T-helper 1 cell treated with Interleukin-12 subunit alpha and Interleukin-12 subunit beta and Interleukin-4 antibody, amounts not matched to agents 30 μg/mL and 1 μg/mL, for 36 hours (primary cell): ENCODE data around the gene DLGAP1.
A peak's percentile ranks its signal among the peaks of the same experiment; 100 is the strongest.

Source experiments
- H3K27ac Mint-ChIP-seq: one replicate; pipeline ENCODE4 v1.8.0; 2021; ENCODE audit warnings: mild to moderate bottlenecking, mixed read lengths
- H3K27me3 Mint-ChIP-seq: one replicate; pipeline ENCODE4 v1.8.0; 2021; ENCODE audit warnings: low read depth, mixed read lengths
- H3K36me3 Mint-ChIP-seq: one replicate; pipeline ENCODE4 v1.8.0; 2021; ENCODE audit warnings: low read depth, mixed read lengths
- H3K4me1 Mint-ChIP-seq: one replicate; pipeline ENCODE4 v1.8.0; 2021; ENCODE audit warnings: low read depth, mixed read lengths
- H3K4me3 Mint-ChIP-seq: one replicate; pipeline ENCODE4 v1.8.0; 2021; ENCODE audit warnings: mild to moderate bottlenecking, moderate library complexity, mixed read lengths
- H3K9me3 Mint-ChIP-seq: one replicate; pipeline ENCODE4 v1.8.0; 2021; ENCODE audit warnings: mixed read lengths

Gene DLGAP1

GRCh38 chr18:3524706-3525105, 930.4 kb downstream of the DLGAP1 start:
- H3K4me3 Mint-ChIP-seq, result no peak overlapping the region
- peaks cover 9% of the 10 kb centered on the region for H3K27me3 Mint-ChIP-seq
- peaks cover 15% of the 10 kb centered on the region for H3K4me1 Mint-ChIP-seq
- H3K36me3 Mint-ChIP-seq, result no peaks in the 10 kb centered on the region
- no peak overlapping the region for H3K27ac Mint-ChIP-seq
- peaks cover 6% of the 10 kb centered on the region for H3K9me3 Mint-ChIP-seq

- Mint-ChIP-seq H3K27me3 (peaks cover 13% of the 10 kb centered on the region), H3K9me3 (peaks cover 6% of the 10 kb centered on the region), H3K4me1 (peaks cover under 1% of the 10 kb centered on the region), H3K4me3 (no peak overlapping the region), H3K27ac (no peak overlapping the region), H3K36me3 (no peaks in the 10 kb centered on the region)
Observed at GRCh38 chr18:3520230-3521085, 934.6 kb downstream of the DLGAP1 start.

DNA sequence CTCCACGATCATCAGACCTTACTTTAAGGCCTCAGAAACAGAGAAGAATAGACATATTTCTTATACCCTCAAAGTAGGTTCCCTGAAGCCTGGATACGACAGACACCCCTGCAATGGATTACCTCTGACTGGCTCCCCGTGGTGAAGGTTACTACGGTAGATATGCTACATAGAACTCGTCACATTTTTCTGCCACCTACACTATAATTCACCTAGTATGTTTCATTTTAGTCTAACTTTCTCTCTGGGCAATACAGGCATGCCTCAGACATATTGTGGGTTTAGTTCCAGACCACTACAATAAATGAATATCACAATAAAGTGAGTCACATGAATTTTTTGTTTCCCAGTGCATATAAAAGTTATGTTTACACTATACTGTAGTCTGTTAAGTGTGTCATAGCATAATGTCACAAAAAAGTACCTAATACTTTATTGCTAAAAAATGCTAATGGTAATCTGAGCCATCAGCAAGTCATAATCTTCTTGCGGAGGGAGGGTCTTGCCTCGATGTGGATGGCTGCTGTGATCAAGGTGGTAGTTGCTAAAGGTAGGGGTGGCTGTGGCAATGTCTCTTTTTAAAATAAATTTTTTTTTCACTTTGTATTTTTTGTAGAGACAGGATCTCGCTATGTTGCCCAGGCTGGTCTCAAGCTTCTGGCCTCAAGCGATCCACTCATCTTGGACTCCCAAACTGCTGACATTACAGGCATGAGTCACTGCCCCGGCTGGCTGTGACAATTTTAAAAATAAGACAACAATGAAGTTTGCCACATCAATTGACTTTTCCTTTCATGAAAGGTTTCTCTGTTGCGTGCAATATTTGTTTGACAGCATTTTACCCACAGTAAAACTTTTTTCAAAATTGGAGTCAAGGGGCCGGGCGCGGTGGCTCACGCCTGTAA, 940.5 kb downstream of the DLGAP1 start:
- Mint-ChIP-seq H3K4me1 (no peaks in the 10 kb centered on the region), H3K27me3 (peaks cover 4% of the 10 kb centered on the region), H3K9me3 (no peaks in the 10 kb centered on the region), H3K4me3 (no peak overlapping the region), H3K36me3 (no peaks in the 10 kb centered on the region), H3K27ac (no peak overlapping the region)

- Mint-ChIP-seq H3K27me3 (peaks cover 4% of the 10 kb centered on the region), H3K4me1 (no peaks in the 10 kb centered on the region), H3K27ac (no peak overlapping the region), H3K4me3 (no peak overlapping the region), H3K36me3 (no peaks in the 10 kb centered on the region), H3K9me3 (no peaks in the 10 kb centered on the region)
Observed at GRCh38 chr18:3513481-3513880, 941.6 kb downstream of the DLGAP1 start.

DNA sequence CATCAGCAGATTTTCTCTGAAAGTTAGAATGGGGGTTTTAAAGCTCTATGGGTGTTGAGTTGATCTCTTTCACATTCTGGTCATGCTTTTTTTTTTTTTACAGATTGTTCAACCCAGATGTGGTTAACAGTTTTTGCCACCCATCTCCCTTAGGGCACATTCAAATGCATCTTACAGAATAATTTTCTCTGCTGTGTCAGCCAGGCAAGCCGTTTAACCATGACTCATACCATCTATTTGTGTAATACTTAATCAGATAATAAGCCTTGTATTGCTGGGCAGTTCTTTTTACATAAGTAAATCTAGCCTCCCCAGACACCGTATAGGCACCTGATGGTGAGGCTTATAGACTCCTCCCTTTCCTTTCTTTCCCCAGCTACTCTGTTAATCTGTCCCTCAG, 943.1 kb downstream of the DLGAP1 start:
- no peak overlapping the region for H3K4me3 Mint-ChIP-seq
- H3K27ac Mint-ChIP-seq, result no peak overlapping the region
- H3K36me3 Mint-ChIP-seq, result no peaks in the 10 kb centered on the region
- H3K4me1 Mint-ChIP-seq, result no peaks in the 10 kb centered on the region
- peaks cover 3% of the 10 kb centered on the region for H3K27me3 Mint-ChIP-seq
- no peaks in the 10 kb centered on the region for H3K9me3 Mint-ChIP-seq

GRCh38 chr18:3510896-3511295, 944.2 kb downstream of the DLGAP1 start:
- Mint-ChIP-seq H3K36me3 (no peaks in the 10 kb centered on the region), H3K9me3 (no peaks in the 10 kb centered on the region), H3K27ac (no peak overlapping the region), H3K27me3 (peaks cover 3% of the 10 kb centered on the region), H3K4me1 (no peaks in the 10 kb centered on the region), H3K4me3 (no peak overlapping the region)

- Mint-ChIP-seq H3K27ac (no peak overlapping the region), H3K36me3 (no peaks in the 10 kb centered on the region), H3K27me3 (peaks cover 3% of the 10 kb centered on the region), H3K4me1 (no peaks in the 10 kb centered on the region), H3K4me3 (no peak overlapping the region), H3K9me3 (no peaks in the 10 kb centered on the region)
Observed at GRCh38 chr18:3510024-3510423, 945.1 kb downstream of the DLGAP1 start.

DNA sequence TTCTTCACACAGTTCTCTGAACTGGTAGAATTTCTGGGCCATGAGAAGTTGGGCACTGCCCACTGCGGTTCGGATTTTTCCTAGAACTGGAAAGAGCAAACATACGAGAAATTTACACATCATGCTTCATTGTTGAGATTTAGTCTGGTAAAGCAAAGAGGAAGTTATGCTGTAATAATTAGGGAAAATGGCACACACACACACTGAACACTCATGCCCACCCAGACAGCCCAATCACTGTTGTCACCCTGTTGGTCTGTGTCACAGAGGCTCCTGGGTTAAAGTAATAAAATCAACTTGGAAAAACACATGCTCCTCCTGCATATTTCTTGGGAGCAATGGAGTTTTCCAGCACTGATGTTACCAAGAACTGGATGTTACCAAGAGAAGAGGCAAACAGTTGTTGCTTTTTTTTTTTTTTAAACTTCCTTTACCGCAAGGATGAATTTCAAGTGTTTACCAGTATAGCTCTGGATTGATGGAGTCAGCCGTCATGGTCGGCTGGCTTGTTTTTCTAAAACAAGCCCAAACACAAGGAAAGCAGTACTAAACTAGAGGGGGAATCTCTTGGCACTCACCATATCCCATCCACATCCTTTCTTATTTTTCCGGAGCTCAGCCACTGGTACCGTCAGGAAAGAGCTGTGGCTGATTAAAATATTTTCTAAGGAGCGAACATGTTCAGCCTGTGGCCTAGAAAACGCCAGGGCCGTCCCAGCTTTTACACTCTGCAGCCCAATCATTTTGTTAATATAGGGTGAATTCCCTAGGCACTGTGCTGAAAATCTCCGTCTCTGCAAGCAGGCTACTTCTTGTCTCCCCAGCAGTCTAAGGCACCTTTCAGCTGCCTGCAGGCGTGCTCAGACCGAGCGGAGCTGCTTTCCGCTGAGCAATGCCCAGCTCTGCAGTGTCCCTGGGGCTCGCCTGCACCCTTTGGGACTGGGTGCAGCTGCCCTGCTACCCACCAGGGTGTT, 946.2 kb downstream of the DLGAP1 start:
- H3K4me3 Mint-ChIP-seq, result no peak overlapping the region

DNA sequence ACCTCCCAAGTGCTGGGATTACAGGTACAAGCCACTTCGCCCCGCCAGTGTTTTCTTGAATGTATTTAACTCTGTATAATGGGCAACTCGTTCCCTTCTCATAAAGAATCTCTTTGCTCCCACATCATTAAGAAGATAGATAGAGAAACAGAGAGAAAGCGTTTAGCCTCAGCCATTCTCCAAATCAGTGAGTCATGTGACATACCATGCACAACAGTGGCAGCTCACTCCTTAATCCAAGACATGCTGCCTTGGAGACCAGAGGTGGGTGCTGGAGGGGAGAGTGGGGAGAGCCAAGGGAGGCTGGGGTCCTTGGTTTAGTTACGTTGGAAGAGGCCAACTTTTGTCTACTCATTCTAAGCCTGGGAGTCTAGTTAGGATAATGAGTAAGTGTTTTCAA, 950.5 kb downstream of the DLGAP1 start:
- Mint-ChIP-seq H3K36me3 (no peaks in the 10 kb centered on the region), H3K4me1 (peaks cover 5% of the 10 kb centered on the region), H3K4me3 (no peak overlapping the region), H3K27ac (no peak overlapping the region), H3K27me3 (peaks cover 23% of the 10 kb centered on the region), H3K9me3 (no peaks in the 10 kb centered on the region)

More for the DNA sequence above, 946.2 kb downstream of the DLGAP1 start:
- Mint-ChIP-seq H3K4me1 (no peaks in the 10 kb centered on the region), H3K9me3 (no peaks in the 10 kb centered on the region), H3K36me3 (no peaks in the 10 kb centered on the region), H3K27ac (no peak overlapping the region), H3K27me3 (peaks cover 3% of the 10 kb centered on the region)

DNA sequence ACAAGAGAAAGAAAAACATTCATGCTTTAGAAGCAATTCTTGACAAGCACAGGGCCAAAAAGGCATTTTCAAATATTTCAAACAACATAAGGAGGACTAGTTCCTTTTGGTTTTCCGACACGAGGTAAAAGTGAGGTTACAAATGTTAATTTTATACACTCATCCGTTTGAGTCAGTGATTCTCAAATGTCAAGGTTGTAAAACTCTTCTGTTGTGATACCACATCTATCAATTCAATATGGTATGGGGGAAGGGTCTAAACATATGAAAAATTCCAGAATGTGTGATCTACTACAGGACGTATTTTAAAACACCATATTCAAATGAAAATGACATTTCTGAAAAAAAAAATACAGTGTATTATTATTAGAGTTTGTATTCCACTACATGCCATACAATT, 952.5 kb downstream of the DLGAP1 start:
- H3K4me1 Mint-ChIP-seq, result peaks cover 13% of the 10 kb centered on the region
- no peak overlapping the region for H3K27ac Mint-ChIP-seq
- H3K36me3 Mint-ChIP-seq, result no peaks in the 10 kb centered on the region
- peaks cover 40% of the 10 kb centered on the region for H3K27me3 Mint-ChIP-seq
- no peaks in the 10 kb centered on the region for H3K9me3 Mint-ChIP-seq
- H3K4me3 Mint-ChIP-seq, result no peak overlapping the region

- Mint-ChIP-seq H3K9me3 (no peaks in the 10 kb centered on the region), H3K4me3 (no peak overlapping the region), H3K36me3 (no peaks in the 10 kb centered on the region), H3K27ac (no peak overlapping the region), H3K4me1 (peaks cover 13% of the 10 kb centered on the region), H3K27me3 (peaks cover 49% of the 10 kb centered on the region)
Observed at GRCh38 chr18:3500016-3500415, 955.1 kb downstream of the DLGAP1 start.

DNA sequence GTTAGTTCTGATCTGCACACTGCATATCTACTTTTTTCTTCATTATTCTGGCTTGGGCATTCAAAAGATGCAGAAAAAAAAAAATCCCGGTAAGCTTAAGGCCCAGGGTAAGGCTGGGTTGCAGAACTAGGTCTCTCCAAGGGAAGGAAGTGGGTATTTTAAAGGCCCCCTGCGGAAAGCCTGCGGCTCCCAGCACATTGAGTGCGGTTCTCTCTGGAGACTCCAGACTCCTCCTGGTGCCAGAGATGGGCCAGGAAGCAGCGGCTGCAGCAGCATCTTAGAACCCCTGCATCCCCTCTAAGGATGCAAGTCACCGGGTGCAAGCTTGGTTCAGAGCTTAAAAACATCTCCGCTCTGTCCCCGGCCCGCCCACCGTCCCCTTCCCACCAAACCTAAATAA, 955.6 kb downstream of the DLGAP1 start:
- H3K27ac Mint-ChIP-seq, result no peak overlapping the region
- no peaks in the 10 kb centered on the region for H3K36me3 Mint-ChIP-seq
- H3K27me3 Mint-ChIP-seq, result peaks cover 49% of the 10 kb centered on the region
- peaks cover 13% of the 10 kb centered on the region for H3K4me1 Mint-ChIP-seq
- H3K9me3 Mint-ChIP-seq, result no peaks in the 10 kb centered on the region
- H3K4me3 Mint-ChIP-seq, result peak overlapping the region; percentile 7

GRCh38 chr18:3498698-3499471, 956.2 kb downstream of the DLGAP1 start:
- Mint-ChIP-seq H3K36me3 (no peaks in the 10 kb centered on the region), H3K27me3 (peaks cover 53% of the 10 kb centered on the region), H3K4me3 (peak overlapping the region; percentile 38), H3K4me1 (peaks cover 13% of the 10 kb centered on the region), H3K9me3 (no peaks in the 10 kb centered on the region), H3K27ac (no peak overlapping the region)
